GM12892 (cell line): Measurements from ENCODE around the gene KCNAB1.
"Not testable (repeated sequence)": the region's sequence is repeated elsewhere in the genome, so short reads cannot be mapped to it uniquely, and the experiment has no call there.

Experiments used
- DNase-seq: peaks from one replicate; pipeline ENCODE4 v3.0.0; 2011; ENCODE audit not compliant: insufficient read length
- FAIRE-seq: peaks from 2 replicates; lab custom pipeline; 2011; peaks lifted over from hg19 to GRCh38; lab: Jason Lieb, UNC
- POLR2A ChIP-seq: IDR thresholded peaks from 2 replicates; pipeline ENCODE4 v1.6.1; 2011; ENCODE audit warnings: low read depth, low read length, control low read depth
- POLR2AphosphoS5 ChIP-seq: IDR thresholded peaks from 2 replicates; pipeline ENCODE4 v1.6.1; 2011; ENCODE audit warnings: low read depth, low read length, control low read depth
- TAF1 ChIP-seq: IDR thresholded peaks from 2 replicates; pipeline ENCODE4 v1.6.1; 2011; ENCODE audit warnings: low read depth, mild to moderate bottlenecking, control low read depth, low read length, borderline replicate concordance

The KCNAB1 gene

DNA sequence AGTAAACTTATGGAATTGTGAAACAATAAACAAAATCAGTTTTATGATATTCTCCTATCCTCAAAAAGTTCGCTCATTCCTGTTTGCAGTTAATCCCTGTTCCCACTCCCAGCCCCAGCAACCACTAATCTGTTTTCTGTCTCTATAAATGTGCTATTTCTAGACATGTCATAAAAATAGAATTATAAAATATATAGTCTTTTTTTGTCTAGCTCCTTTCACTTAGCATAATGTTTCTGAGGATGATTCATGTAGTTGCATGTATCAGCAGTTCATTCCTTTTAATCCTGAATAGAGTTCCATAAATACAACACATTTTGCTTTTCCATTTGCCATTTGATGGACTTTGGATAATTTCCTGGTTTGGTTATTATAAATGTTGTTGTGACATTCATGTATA lies 140.0 kb downstream of the KCNAB1 start:
- TF ChIP-seq POLR2AphosphoS5 (no peak), POLR2A (no peak), TAF1 (no peak)
- FAIRE-seq (no peak), DNase-seq (no peak)

GRCh38 chr3:156264771-156265170 lies 144.4 kb downstream of the KCNAB1 start:
- TF ChIP-seq TAF1 (no peak), POLR2A (no peak), POLR2AphosphoS5 (no peak)
- no peak for DNase-seq
- no peak for FAIRE-seq

- FAIRE-seq (no peak), DNase-seq (no peak)
- TF ChIP-seq TAF1 (no peak), POLR2A (no peak), POLR2AphosphoS5 (no peak)
These were observed 151.1 kb downstream of the KCNAB1 start for GRCh38 chr3:156271508-156271907.

DNA sequence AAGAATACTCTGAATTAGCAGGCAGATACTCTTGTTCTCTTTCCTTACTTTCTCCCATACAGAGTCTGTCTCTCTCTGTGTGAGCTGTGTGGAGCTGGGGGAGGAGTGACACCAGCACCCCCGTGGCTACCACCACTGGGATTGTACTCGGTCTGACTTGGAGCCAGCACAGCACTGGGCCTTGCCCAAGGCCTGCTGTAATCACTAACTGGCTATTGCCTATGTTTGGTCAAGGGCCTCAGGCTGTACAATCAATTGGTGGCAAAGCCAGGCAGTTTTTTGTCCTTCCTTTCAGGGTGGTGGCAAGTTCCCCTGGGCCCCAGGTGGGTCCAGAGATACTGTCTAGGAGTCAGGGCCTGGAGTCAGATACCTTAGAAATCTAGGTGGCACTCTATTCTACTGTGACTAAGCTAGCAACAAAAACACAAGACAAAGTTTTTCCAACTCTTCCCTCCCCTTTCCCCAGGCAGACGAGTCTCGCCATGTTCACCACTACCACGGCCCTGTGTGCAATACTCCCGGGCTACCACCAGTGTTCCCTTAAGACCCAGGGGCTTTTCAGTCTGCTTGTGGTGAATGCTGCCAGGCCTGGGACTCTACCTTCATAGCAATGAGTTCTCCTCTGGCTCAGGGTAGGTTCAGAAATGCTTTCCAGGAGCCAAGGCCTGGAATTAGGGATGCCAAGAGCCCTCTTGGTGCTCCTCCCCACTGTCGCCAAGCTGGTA lies 151.8 kb downstream of the KCNAB1 start:
- FAIRE-seq (no peak), DNase-seq (no peak)
- no peak for TF ChIP-seq POLR2A
- no peak for TF ChIP-seq POLR2AphosphoS5
- no peak for TF ChIP-seq TAF1

GRCh38 chr3:156273111-156273694 lies 152.8 kb downstream of the KCNAB1 start:
- TF ChIP-seq POLR2AphosphoS5, result no peak
- TF ChIP-seq TAF1, result no peak
- TF ChIP-seq POLR2A, result no peak
- FAIRE-seq (no peak), DNase-seq (no peak)

GRCh38 chr3:156274791-156275190 lies 154.4 kb downstream of the KCNAB1 start:
- TF ChIP-seq POLR2AphosphoS5 (no peak), POLR2A (no peak), TAF1 (no peak)
- FAIRE-seq (no peak), DNase-seq (no peak)

GRCh38 chr3:156284637-156285036 lies 164.3 kb downstream of the KCNAB1 start:
- not testable (repeated sequence) for DNase-seq, FAIRE-seq

DNA sequence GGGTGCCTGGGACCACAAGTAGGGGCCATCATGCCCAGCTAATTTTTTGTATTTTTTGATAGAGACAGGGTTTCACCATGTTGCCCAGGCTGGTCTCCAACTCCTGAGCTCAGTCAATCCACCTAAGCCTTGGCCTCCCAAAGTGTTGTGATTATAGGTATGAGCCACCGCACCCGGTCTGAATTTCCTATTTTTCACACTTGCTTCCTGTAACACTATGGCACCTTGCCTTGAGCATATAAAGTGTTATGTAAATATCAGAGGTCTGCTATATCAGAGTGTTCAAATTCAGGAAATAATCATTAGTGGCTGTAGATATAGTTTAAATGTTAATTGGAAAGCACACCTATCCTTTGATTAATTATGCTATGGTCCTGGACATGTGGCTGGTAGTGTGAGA lies 165.2 kb downstream of the KCNAB1 start:
- TF ChIP-seq POLR2A, result no peak
- no peak for TF ChIP-seq POLR2AphosphoS5
- TF ChIP-seq TAF1, result no peak
- no peak for FAIRE-seq
- DNase-seq, result no peak

DNA sequence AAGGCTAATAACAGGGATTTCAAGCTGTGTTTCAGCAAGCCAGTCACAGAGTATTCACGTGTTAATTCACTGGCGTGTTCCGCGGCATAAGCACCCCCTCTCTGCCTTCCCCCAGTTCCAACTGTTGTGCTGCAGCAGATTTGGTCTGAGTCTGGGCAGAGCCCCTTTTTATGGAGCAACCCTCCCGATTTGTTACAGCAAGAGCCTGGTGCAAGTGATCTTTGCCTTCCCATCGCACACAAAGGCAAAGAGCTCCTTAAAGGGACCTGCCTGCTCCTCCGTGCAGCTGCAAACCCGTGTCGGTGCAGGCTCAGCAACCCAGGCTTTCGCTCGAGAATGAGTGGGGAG lies 170.5 kb downstream of the KCNAB1 start:
- no peak for FAIRE-seq

GRCh38 chr3:156291272-156292123 lies 171.1 kb downstream of the KCNAB1 start:
- DNase-seq (no peak), FAIRE-seq (no peak)
- no peak for TF ChIP-seq POLR2A
- TF ChIP-seq POLR2AphosphoS5, result no peak
- no peak for TF ChIP-seq TAF1

More for the DNA sequence above, 170.5 kb downstream of the KCNAB1 start:
- no peak for TF ChIP-seq TAF1
- TF ChIP-seq POLR2AphosphoS5, result no peak
- no peak for TF ChIP-seq POLR2A
- no peak for DNase-seq

DNA sequence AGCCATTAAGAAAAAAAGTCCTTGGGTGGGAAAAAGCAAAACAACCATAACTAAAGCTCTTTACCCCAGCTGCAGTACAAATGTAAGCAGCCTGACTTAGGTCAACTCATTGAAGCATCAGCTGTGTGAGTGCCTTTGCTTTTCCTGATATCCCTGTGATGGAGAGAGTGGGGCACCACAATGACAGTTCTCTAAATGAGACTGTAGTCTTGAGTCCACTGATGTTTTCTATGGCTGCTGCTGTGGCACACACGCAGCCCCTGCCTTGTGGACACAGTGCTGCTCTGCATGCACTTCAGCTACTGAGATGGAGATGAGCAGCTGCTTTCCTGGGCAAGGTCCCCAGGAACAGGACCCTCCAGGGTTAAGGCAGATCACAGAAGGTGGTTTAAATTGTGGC lies 173.2 kb downstream of the KCNAB1 start:
- TF ChIP-seq TAF1 (no peak), POLR2AphosphoS5 (no peak), POLR2A (no peak)
- FAIRE-seq, result no peak

GRCh38 chr3:156297582-156297981 lies 177.2 kb downstream of the KCNAB1 start:
- no peak for TF ChIP-seq POLR2AphosphoS5
- no peak for TF ChIP-seq TAF1
- no peak for TF ChIP-seq POLR2A
- DNase-seq (no peak), FAIRE-seq (no peak)

More for the DNA sequence above, 173.2 kb downstream of the KCNAB1 start:
- no peak for DNase-seq

- DNase-seq (no peak), FAIRE-seq (no peak)
- no peak for TF ChIP-seq TAF1
- no peak for TF ChIP-seq POLR2AphosphoS5
- no peak for TF ChIP-seq POLR2A
These were observed 177.6 kb downstream of the KCNAB1 start for GRCh38 chr3:156298014-156298413.
